HG02623 (cell line): ENCODE results near the gene IRF2.

ENCODE experiments used
- ATAC-seq: cut with Tn5 transposase; IDR thresholded peaks from one replicate; pipeline ENCODE4 v1.9.1; 2021; ENCODE audit warnings: moderate library complexity; ENCODE audit not compliant: unreplicated experiment

Gene IRF2

DNA sequence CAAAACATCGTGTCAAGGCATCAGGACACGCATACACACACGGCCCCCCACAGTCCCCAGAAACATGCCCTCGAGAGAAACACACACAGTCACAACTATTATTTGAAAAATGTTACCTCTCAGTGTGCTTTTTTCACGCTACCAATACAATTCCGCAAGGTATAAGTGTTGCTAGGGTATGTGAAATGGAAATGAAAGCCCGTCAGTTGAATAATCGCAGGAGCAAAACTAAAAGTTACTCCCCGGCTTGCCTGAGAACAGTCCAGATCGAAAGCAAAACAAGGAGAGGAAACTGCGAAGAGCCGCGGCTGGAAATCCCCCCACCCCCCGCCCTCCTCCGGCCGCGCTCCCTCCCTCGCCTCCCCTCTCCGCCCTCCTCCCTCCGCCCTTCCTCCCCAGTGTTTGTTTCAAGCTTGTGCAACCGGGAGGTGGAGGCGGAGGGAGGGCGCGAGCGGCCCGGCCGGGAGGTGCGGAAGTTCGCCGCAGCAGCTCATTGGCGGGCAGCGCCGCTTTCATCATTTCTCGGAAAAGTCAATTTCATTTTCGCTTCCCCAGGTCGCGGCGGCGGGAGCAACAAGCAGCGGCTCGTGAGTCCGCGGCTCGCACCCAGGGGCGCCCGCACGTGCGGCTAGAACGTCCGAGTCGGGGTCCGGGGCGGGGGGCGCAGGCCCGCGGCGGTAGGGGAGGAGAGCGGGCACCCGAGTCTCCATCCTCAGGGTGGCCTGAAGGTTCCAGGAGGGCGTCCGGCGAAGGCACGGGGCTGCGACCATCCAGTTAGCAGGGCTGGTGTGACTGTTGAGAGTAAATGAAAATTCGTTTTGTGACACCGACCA lies at the start of gene IRF2:
Gene IRF2 (minus strand): TSS at position 288 of the 833 bp plus-strand sequence. CDS start 45,486 bp downstream, outside the sequence.
- ATAC-seq, result peak; percentile 62

DNA sequence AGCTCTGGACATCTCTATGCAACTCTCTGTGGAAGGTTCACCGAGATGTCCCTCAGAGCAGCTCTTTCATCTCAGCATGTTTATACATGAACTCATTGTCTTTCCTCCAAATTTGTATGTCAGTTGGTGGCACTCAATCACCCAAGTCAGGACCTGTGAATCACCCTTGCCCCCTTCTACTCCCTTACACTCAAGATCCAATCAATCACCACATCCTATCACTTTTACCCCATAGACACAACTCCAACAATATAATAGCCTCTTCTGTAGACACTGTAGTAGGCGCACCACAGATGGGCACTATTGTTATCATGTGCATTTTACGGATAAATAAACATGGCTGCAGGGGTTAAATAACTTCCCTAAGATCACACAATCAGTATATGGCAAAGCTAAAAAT lies 41.3 kb upstream of the IRF2 start:
- no peak for ATAC-seq

DNA sequence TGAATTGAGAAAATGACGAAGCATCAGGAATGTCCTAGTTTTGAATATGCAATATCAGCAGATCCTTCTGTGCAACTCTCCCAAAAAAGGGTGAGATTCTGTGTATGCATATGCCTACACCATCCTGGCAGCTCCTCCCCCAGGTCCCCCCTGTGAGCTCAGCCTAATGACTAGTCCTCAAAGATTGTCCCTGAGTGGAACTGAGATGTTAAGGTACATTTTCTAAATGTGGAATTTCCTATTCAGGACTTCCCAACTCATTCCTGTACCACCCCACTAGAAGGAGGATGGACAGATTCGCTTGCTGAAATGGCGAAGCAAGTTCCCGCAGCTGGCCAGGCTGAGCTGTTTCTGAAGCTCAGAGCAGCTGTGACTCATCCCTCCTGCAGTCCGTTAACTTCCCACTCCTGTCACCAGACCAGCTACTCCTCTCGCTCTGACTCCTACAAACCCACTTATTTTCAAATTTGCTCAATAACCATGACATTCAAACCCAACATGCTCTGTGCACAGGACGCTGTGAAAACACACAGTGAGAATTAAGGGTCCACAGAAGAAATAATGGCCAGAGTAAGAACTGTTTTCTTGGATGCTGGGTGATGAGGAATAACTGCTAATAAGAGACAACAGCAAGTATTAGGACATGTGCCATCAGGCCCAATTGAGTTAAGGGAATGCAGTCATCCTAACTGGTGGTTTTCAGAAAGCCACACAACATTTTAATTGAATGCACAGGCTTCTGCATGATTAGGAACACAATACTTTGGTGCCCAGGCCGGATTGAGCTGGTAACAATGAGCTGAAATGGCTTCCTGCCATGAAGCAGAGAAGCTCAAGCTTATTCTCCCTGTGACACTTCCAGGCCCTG lies 40.0 kb upstream of the IRF2 start:
- ATAC-seq, result peak; percentile 97

DNA sequence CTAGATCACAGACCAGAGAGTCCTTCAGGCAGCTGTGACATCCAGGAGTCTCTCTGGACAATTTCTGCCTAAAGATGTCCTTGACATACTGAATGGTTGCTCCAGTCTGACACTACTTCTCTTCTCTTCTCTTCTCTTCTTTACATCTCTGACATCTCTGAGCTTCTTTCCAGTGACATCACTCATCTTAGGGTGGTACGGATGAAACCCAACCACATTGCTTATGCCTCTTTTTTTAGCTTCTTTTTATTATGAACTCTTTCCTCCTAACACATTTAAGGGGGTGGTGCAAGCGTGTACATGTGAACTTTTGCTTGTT lies 39.4 kb upstream of the IRF2 start:
- peak; percentile 2 for ATAC-seq

DNA sequence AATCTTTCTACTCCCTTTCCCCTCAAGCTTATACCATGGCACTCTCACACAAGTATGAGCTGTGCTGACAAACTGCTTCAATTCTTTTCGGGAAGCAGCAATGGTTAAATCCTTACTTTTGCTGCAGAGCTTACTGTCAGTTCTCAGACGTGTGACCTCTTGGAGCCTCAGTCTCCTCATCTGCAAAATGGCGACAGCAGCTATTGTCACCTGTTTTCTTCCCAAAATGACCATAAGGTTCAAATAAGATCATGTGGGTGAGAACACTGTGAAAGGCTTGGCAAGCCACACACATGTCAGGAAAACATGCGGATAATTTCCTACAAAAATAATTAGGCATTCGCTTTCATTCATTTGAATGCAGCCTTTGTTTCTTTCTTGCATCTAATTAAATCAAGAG lies 36.8 kb upstream of the IRF2 start:
- no peak for ATAC-seq

DNA sequence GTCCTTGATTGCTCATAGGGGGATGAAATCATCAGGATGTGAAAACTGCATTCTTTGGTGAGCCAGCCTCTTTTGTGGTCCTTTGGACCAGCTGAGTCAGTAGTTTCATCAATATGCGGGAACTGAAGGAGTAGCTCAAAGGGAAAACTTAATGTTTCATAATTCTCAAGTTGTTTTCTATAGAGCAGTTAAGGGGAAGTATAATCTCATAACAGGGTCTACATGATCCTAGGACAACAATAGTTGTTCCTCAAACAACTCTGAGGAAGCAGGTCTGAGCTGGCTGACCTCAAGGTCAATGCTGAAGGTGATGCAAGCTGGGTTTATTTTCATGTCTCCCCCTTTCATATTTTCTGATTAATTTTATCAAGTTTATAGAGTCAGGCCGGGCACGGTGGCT lies 36.1 kb upstream of the IRF2 start:
- ATAC-seq, result no peak

DNA sequence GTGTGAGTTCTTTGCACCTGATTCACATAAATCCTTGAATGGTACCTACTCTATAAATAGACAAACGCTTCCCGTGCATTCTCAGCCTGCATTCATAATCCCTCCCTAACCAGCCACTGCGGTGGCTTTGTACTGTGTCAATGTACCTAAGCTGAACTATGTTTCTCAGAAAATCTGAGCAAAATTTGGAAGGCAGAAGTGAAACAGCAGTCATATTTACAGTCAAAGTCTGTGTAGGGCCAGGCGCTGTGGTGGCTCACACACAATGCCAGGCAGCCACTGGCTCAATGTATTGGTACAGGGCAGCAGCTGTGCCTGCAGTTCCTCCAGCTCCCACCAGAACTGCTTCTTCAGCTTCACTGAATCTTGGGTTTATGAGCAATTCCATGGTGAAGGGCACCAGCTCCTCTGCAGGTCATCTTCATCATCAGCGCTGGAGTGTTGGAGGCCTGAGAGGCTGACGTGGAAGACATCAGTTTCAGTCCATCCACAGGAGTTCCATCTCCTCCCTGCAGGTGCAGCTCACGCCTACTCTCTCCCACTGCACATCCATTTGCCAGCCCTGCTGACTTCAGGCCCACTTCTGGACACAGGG lies 32.3 kb upstream of the IRF2 start:
- ATAC-seq, result peak; percentile 96

DNA sequence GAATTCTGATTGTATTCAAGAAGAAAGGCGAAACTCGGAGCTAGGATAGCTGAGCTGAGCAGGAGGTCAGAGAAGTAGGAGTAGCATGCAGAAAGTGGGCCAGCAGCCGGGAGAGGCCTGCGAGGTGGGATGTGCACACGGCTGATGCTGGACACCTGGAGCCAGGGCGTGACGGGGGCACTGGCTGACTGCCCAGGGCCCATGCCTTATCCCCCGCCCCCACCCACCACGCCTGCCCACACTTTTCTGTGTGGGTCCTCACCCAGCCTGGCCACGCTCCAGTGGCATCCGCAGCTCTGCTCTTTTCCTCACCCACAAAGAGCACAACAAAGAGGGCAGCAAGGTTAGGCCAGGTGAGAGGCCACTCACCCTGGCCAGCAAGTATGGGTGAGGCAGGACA lies 30.0 kb upstream of the IRF2 start:
- ATAC-seq, result no peak

DNA sequence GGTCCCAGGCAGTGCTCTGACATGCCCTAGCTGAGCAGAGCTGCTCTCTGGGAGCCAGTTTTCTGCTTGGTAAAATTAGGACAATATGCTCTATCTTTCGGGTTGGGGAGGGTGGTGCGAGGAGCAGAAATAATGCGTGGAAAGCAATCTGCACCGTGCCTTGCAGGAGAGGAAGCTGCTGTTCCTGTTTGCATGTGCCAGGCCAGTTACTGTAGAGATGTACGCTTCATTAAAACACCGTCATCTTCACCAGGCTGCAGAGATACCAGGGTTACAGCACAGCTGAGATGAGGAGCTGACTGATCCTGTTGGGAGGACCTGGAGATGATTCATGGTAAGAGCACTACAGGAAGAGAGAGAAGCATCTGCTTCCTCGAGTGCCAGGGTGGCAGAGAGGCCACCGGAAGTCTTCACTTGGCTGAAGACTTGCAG lies 29.5 kb upstream of the IRF2 start:
- ATAC-seq, result no peak

DNA sequence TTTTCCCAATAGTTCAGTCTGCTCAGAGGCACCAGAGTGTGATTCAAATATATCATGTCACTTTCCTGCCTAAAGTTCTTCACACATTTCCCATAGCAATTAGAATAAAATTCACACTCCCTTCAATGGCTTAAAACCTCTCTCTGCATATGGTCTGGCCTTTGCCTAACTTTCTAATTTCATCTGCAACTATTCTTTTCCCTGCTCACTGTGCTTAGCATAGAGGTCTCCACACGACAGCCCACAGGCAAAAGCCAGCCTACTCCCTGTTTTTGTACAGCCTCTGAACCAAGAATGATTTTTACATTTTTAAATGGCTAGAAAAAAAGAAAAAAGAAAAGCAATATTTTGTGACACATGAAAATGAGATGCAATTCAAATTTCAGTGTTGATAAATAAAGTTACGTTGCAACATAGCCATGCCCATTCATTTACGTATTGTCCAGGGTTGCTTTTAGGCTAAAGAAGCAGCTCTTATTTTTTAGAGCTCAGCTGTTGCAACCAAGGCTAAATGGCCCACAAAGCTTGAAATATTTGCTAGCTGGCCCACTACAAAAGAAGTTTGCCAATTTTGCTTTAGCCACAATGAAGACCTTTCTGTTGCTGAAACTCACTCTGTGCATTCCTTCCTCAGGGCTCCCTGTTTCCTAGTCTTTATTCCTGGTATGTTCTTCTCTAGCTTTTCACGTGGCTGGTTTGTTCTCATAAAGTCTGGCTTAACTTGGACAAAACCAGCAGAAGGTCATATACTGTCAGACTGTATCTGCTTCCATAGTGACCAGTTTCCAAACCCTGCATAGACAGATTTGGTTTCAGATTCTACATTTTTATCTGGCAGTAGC lies 26.6 kb upstream of the IRF2 start:
- ATAC-seq, result no peak

DNA sequence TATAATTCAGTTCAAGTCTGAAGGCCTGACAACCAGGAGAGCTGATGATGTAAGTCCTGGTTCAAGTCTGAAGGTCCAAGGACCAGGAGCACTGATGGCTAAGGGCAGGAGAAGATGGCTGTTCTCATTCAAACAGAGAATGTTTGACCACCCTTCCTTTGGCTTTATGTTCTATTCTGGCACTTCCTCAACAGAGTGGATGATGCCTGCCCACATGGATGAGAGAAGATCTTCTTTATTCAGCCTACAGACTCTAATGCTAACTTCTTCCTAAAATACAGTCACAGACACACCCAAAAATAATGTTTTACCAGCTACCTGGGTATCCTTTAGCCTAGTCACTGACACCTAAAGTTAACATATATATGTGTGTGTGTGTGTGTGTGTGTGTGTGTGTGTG lies 25.6 kb upstream of the IRF2 start:
- no peak for ATAC-seq

DNA sequence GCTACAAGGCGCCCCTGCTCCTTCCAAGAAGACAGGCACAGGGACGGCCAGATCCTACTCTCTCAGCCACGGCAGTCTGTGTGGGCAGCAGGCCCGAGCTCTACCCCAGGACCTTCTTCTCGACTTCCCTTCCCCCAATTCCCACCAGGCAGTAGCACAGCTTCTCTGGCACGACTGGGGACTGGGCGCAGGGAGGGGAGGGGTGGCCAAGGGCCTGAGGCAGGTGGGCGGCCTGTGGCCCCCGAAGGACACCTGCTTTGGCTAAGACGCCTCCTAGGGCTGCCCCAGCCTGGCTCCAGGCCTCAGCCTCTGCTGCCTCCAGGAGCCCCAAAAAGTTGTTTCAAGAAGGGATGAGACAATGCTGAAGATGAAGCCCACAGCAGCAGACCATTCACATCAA lies 24.2 kb upstream of the IRF2 start:
- ATAC-seq, result no peak

DNA sequence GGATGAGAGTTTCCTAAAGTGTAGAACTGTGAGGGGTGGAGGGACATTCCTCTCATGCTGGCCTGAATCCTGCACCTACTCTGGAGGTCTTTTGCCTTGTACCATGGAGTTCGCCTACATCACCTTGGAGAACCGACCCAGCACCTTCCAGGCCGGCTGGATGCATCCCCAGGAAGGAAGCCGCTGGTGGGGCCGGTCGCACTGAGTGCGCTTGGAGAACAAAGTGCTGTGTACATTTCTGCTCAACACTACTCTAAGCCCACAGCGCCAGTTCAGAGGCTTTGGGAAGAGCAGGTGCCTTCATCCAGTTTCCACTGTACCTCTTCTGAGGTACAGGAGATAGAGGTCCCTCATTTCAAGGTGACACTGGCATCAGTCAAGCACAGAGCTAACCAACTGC lies 15.4 kb upstream of the IRF2 start:
- no peak for ATAC-seq

DNA sequence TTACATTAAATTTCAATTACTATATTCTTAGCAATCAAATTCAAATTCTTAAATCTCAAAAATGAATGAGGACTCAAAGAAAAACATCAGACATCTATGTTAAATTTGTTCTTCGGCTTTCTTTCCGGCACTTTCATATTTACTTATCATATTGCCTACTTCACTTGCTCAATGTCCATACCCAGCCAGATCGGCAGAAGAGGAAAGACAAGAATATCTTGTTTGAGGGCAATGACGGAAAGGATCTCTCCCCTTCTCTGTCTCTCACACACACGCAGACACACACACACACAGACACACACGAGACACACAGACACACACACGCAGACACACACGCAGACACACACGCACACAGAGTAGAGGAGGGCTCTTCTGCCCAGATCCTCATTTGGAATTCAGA lies 13.2 kb upstream of the IRF2 start:
- no peak for ATAC-seq

DNA sequence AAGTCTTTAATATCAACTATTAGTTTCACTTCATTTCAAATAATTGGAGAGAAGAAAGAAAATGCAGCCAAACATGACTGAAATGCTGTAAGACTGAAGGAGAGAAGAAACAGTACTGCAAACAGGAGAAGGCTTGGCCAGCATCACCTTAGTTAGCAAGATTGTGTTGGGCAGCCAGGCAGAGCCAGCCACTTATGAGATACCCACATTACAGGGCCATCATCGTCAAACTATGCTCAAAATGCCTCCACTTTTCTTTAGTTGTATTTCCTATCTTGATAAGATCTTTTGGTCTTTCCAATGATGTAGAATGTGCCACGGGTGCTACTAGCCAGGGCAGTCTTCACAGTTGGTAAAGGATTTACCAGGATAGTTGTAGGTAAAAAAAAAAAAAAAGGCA lies 10.9 kb upstream of the IRF2 start:
- no peak for ATAC-seq

DNA sequence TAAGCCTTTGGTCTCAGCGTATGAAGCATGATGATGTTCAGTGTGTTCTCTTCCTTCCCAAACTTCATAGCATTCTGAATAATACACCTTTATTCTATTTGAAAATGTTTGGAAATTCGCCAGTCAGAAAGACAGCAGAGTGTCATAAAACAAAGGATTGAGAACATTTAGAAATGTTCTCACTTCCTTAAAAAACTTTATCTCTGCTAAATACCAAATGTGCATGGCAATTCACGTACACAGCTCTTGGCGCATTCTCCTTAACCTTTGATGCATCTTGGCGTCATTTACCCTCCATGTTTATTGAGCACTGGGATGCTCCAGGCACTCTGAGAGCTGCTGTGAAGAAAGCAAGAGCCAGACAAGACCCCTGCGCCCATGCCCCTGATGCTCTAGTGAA lies 7.2 kb upstream of the IRF2 start:
- no peak for ATAC-seq

DNA sequence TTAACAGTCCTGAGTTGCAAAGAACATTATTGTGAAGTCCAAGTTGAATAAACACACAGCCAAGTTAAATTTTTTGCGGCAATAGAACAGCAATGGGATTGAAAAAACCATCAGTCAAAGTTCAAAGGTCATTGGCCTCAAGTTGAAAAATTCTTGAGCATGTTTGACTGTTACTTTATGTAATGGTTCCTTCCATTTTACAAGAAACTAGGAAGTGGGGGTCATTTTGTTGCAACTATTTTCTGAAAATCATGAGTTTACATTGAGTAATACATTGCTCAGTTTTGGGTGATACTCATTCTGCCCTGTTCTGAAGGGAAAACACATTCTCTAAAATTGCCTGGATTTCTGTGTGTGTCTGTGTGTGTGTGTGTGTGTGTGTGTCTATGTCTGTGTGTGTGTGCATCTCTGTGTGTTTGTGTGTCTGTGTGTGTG lies 5.2 kb upstream of the IRF2 start:
- no peak for ATAC-seq

DNA sequence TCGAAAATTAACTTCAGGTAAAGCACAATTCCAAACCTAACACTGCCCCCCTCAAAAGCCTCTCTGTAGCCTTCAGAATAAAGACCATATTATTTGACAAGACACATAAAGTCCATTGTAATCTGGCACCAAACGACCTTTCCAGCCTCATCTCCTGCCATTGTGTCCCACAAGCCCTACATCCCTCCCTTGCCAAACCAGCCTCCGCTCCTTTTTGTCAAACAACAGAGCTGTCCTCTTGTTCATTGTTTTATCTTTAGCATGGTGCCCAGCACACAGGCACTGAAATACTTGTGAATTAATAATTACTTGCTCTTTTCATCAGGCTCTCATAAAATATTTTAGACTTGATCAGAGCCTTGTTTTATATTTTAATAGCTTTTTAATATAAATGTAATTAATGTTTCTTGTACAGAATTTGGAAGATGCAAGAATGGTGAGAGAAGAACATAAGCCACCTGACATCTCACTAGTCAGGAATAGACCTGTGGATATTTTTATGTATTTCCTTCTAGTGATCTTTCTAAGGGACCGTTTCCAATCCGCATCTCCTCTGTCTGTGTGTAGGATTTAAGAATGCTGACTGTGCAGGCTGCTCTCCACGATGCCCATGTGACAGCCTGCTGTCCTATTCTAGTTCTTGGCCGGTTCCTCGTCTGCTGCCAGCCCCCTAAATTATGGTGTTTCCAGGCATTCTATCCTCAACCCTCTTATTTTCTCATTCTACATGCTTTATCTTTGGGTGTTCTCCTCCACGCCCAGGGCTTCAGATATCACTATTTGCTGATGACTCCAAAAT lies 3.0 kb upstream of the IRF2 start:
- ATAC-seq, result no peak

DNA sequence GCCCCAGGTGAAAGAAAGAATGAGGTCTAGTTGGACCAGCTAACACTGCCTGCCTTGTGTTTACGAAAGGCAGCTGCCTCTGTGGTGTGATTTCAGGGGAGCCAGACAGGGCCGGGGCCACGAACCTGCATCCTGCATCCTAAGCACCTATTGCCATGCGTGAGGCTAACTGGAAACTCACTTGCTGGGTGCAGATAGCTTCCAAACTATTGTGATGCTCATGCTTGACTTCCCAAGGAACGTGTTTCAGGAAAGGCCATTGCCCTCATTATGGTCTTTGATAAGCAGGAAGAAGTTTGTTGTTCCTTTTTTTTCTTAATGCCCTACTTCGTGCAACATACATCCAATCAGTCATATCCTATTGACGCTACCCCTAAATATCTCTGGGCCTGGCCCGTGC lies 2.3 kb upstream of the IRF2 start:
- no peak for ATAC-seq

DNA sequence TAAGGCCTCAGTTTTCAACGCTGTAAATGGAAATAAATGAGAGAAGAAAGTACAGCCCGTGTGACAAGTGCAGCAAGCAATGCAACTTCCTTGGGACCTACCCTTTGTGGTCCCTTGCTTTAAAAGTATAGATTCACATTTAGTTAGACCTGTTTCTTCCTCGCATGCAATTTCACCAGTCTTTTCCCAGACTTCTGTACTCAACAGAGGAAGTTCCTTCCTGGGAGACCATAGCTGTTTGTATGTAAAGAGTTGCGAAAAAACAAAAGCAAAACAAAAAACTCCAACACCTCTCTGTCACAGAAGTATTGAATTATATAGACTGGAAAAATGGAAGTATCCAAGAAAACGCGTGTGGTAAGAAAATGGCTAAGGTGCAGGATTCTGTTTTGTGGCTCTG lies 1.1 kb upstream of the IRF2 start:
- no peak for ATAC-seq
